Measurements from ENCODE around the gene COL1A1.

GRCh38 chr17:50148226-50149090 is 53.0 kb downstream of the COL1A1 start:
- 0 out of 2 replicates have a peak, but pooled peaks have one; percentile 19 for TF ChIP-seq MAX (IDR thresholded peaks at IDR 0.05)
- TF ChIP-seq, protein P1, sequence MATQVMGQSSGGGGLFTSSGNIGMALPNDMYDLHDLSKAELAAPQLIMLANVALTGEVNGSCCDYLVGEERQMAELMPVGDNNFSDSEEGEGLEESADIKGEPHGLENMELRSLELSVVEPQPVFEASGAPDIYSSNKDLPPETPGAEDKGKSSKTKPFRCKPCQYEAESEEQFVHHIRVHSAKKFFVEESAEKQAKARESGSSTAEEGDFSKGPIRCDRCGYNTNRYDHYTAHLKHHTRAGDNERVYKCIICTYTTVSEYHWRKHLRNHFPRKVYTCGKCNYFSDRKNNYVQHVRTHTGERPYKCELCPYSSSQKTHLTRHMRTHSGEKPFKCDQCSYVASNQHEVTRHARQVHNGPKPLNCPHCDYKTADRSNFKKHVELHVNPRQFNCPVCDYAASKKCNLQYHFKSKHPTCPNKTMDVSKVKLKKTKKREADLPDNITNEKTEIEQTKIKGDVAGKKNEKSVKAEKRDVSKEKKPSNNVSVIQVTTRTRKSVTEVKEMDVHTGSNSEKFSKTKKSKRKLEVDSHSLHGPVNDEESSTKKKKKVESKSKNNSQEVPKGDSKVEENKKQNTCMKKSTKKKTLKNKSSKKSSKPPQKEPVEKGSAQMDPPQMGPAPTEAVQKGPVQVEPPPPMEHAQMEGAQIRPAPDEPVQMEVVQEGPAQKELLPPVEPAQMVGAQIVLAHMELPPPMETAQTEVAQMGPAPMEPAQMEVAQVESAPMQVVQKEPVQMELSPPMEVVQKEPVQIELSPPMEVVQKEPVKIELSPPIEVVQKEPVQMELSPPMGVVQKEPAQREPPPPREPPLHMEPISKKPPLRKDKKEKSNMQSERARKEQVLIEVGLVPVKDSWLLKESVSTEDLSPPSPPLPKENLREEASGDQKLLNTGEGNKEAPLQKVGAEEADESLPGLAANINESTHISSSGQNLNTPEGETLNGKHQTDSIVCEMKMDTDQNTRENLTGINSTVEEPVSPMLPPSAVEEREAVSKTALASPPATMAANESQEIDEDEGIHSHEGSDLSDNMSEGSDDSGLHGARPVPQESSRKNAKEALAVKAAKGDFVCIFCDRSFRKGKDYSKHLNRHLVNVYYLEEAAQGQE (IDR thresholded peaks at IDR 0.05; ENCODE audit: low read depth), result no peak
